NCI-H748 treated with DMSO at 0.1 percent for 48 hours (cell line): ENCODE measurements around the gene RAX2.
"Not testable (repeated sequence)": the region's sequence is repeated elsewhere in the genome, so short reads cannot be mapped to it uniquely, and the experiment has no call there.

ENCODE experiments used
- DNase-seq: peaks from one replicate; lab custom pipeline; 2025; lab: John Stamatoyannopoulos, UW

Gene RAX2

DNA sequence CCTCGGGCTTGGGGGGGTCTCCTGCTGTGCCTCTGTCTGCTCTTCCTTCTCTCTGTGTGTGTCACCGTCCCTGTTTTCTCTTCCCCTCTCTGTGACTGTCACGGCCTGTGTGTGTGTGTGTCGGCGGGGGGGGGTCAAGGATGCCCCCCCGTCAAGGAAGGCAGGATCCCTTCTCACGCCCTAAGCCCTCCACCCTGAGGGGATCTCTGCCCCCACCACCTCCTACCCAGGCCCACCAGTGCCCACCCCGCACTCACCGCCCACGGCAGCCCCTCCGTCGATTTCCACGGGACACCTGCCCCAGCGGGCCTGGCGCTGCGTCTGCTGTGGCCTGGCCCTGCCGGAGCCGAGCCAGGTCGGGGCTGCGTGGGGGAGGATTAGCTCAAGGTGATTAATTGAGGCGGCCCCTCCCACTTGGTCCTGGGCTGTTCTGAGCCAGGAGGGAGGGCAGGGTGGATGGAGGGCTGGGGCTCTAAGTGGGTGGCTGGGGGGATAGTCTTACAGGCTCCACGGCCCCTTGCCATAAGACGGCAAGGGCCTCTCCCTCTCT lies at the start of gene RAX2:
RAX2 (minus strand) TSS at position 323 of the 550 bp plus-strand sequence. CDS start 486 bp downstream, outside the sequence.
- DNase-seq = no peak

DNA sequence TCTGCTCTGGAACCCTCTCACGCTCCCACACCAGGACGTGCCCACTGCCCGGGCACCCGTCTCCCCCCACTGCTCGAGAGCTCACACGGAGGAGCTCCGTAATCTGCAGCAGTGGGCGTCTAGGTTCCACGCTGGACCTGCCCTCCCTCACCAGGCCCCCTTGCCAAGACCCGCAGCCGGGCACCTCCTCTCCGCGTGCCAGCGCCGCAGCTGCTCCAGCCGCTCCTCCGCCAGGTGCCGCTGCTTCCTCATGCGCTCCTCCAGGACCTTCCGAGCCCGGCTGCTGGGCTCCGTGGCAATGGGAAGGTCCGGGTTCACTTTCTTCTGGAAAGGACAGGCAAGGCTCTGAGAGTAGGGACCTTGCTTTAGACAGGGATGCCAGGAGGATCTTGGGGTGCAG lies 49.1 kb upstream of the RAX2 start:
- DNase-seq = no peak

GRCh38 chr19:3819989-3820388 lies 48.0 kb upstream of the RAX2 start:
- no peak for DNase-seq

- no peak for DNase-seq
Observed at GRCh38 chr19:3818918-3819317, 46.9 kb upstream of the RAX2 start.

GRCh38 chr19:3818466-3818865 lies 46.4 kb upstream of the RAX2 start:
- no peak for DNase-seq

- DNase-seq = no peak
Observed at GRCh38 chr19:3817761-3818160, 45.7 kb upstream of the RAX2 start.

- DNase-seq = no peak
Observed at GRCh38 chr19:3816566-3817218, 44.7 kb upstream of the RAX2 start.

- not testable (repeated sequence) for DNase-seq
Observed at GRCh38 chr19:3816148-3816547, 44.1 kb upstream of the RAX2 start.

DNA sequence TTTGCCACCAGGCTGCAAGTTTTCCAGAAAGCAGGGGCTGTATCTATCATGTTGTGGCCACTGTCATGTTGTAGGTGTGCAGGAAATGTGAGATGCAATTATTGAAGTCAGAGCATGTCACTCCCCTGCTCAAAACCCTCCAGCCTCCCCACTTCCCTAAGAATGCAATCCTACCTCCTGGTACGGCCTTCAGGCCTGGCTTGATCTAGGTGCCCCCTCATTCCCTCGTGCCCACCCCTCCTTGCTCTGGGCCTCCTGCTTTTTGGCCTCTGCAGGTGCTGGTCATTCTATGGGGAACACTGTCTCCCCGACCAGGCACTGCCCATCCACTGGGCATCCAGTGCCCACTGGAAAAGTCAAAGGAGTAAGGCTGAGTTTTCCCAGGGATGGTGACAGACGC lies 42.6 kb upstream of the RAX2 start:
- DNase-seq = no peak

GRCh38 chr19:3813473-3814392 lies 41.7 kb upstream of the RAX2 start:
- no peak for DNase-seq

- no peak for DNase-seq
Observed at GRCh38 chr19:3810708-3811355, 38.8 kb upstream of the RAX2 start.

- no peak for DNase-seq
Observed at GRCh38 chr19:3809881-3810707, 38.1 kb upstream of the RAX2 start.

- no peak for DNase-seq
Observed at GRCh38 chr19:3808420-3809143, 36.6 kb upstream of the RAX2 start.

GRCh38 chr19:3807574-3808354 lies 35.7 kb upstream of the RAX2 start:
- no peak for DNase-seq

DNA sequence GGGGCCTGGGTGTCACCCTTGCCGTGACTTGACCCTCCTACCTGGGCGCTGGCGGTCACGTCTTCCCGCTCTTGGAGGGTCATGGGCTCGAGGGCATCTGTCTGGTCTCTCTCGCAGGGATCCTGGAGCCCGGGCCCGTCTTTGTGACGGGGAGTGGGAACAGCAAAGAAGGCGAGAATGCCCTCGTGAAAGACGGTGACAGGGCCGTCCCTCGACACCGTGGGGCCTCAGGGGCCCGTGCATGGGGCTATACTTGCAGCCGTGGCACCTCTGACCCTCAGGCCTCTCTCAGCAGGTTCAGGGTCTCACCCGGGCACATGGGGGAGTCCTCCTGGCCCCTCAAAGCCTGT lies 35.1 kb upstream of the RAX2 start:
- no peak for DNase-seq

- DNase-seq = no peak
Observed at GRCh38 chr19:3805859-3806258, 33.8 kb upstream of the RAX2 start.

- DNase-seq = no peak
Observed at GRCh38 chr19:3804429-3804828, 32.4 kb upstream of the RAX2 start.

DNA sequence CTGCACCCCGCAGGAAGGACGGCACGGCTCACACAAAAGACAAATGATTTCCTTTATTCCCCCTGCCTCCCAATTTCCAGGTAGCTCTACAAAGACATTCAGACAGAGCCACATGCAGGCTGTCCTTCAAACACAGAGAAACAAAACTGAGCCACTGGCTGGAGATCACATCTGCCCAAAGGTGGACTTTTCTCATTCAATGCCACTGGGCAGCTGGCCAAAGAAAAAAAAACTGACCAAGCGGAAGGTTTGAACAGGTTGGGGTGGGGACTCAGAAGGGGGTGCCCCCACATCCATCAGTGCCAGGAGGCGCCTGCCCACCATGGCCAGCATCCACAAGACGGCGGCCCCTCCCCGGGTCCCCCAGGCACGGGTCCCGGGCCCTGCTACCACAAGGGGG lies 32.0 kb upstream of the RAX2 start:
- no peak for DNase-seq

- DNase-seq = no peak
Observed at GRCh38 chr19:3803114-3803888, 31.3 kb upstream of the RAX2 start.
